Sigmoid colon (tissue), 7 donors: ENCODE results near the gene AMPD1. TPM values are rescaled to one million over a fixed set of nuclear protein-coding genes. Genes with fewer than 3 reads are reported as not detected.

ENCODE experiments used
- DNase-seq: peaks from one replicate; pipeline ENCODE4 v3.0.0-alpha.2; 2019
- H3K27ac ChIP-seq, 4 donors: fragments of 200-600 bp; sonication (generic); one replicate each; pipeline ENCODE4 v1.5.1; 2016 to 2019; ENCODE audit warnings: mild to moderate bottlenecking in 1 of 4
- H3K27me3 ChIP-seq, 3 donors: fragments of 200-600 bp; sonication (generic); one replicate each; pipeline ENCODE4 v1.5.1; 2019; ENCODE audit warnings: mild to moderate bottlenecking in 1 of 3
- H3K36me3 ChIP-seq, 4 donors: fragments of 200-600 bp; sonication (generic); one replicate each; pipeline ENCODE4 v1.5.1; 2016 to 2019
- H3K4me1 ChIP-seq, 4 donors: fragments of 200-600 bp; sonication (generic); one replicate each; pipeline ENCODE4 v1.5.1; 2017 to 2019
- H3K4me3 ChIP-seq, 4 donors: fragments of 200-600 bp; sonication (generic); one replicate each; pipeline ENCODE4 v1.5.1; 2017 to 2019; ENCODE audit warnings: mild to moderate bottlenecking in 2 of 4, moderate library complexity in 1 of 4
- H3K9me3 ChIP-seq, 4 donors: fragments of 200-600 bp in 3 of 4; sonication (generic) in 3 of 4; one replicate each; pipeline versions ENCODE4 v1.5.1 to v1.6.1; 2013 to 2019
- CTCF ChIP-seq, 4 experiments: fragments of 450-650 bp in 3 of 4; fragments of 200-600 bp in 1 of 4; IDR thresholded peaks; one replicate each; pipeline ENCODE4 v1.5.1; 2016 to 2019; ENCODE audit warnings: antibody characterized with exemption in 4 of 4, mild to moderate bottlenecking in 3 of 4, moderate library complexity in 2 of 4
- EP300 ChIP-seq, 4 donors: sonication (generic); formaldehyde crosslinking; IDR thresholded peaks; one replicate each; pipeline ENCODE4 v1.6.1; 2017; ENCODE audit warnings: antibody characterized with exemption in 4 of 4
- POLR2A ChIP-seq, 2 donors: fragments of 450-650 bp; IDR thresholded peaks; one replicate each; pipeline ENCODE4 v1.6.1; 2016; ENCODE audit warnings: antibody characterized with exemption in 2 of 2, mild to moderate bottlenecking in 2 of 2, moderate library complexity in 2 of 2
- POLR2AphosphoS5 ChIP-seq, 4 donors: sonication (generic); formaldehyde crosslinking; IDR thresholded peaks; one replicate each; pipeline ENCODE4 v1.6.1; 2017; ENCODE audit warnings: antibody characterized with exemption in 4 of 4
- WGBS, 2 donors: extraction: QIAGEN DNeasy Blood & Tissue Kit; methylation state at CpG; one replicate each; pipeline ENCODE4 v1.1.7; 2013; 5-methylcytosine and 5-hydroxymethylcytosine counted together
- intact Hi-C: fragments of 100-400 bp; cut with DNase I; formaldehyde crosslinking; loops from one replicate; pipeline ENCODE4 v1.15.1; 2023
- polyA plus RNA-seq, 3 donors: library from polyadenylated mRNA; stranded (reverse); fragments of 200-250 nt; gene quantifications; one replicate each; pipeline ENCODE4 v1.2.3, GENCODE V29; 2013
- total RNA-seq, 4 donors: library from RNA; depleted of rRNA; stranded (reverse); fragments of >200 nt; gene quantifications; one replicate each; pipeline ENCODE4 v1.1.0, GENCODE V29; 2016
- donor health status: healthy with polysubstance abuse.
- donor health status: Bipolar disorder and iron deficiency.
- donor health status: healthy.

The AMPD1 gene
- total and polyA plus RNA-seq, 7 donors = 0.92 TPM; not detected in 6

- Histone ChIP-seq H3K27ac (no peak overlapping the region), H3K27me3 (no peaks in the 10 kb centered on the region), H3K4me3 (no peak overlapping the region), H3K36me3 (peaks cover 2 to 26% (median 10%) of the 10 kb centered on the region in 4 donors), H3K9me3 (no peaks in the 10 kb centered on the region), H3K4me1 (no peaks in the 10 kb centered on the region)
- 89 to 92% methylated on average over 5 of the region's 5 CpGs for WGBS, 2 donors
- intact Hi-C loops = no loop called here
- no peak for DNase-seq
- TF ChIP-seq POLR2AphosphoS5 (IDR thresholded peaks at IDR 0.05) (no peak), CTCF (IDR thresholded peaks at IDR 0.05) (no peak), EP300 (IDR thresholded peaks at IDR 0.05) (no peak), POLR2A (IDR thresholded peaks at IDR 0.05) (no peak)
These were observed 7.4 kb upstream of the AMPD1 start for GRCh38 chr1:114702737-114703136.

GRCh38 chr1:114701931-114702330 is 6.6 kb upstream of the AMPD1 start:
- no peak overlapping the region for H3K27ac ChIP-seq
- TF ChIP-seq POLR2AphosphoS5 (IDR thresholded peaks at IDR 0.05) (no peak), EP300 (IDR thresholded peaks at IDR 0.05) (no peak), POLR2A (IDR thresholded peaks at IDR 0.05) (no peak), CTCF (IDR thresholded peaks at IDR 0.05) (no peak)
- H3K9me3 ChIP-seq = no peaks in the 10 kb centered on the region
- no peaks in the 10 kb centered on the region for H3K4me1 ChIP-seq
- 52 to 79% methylated on average over 2 of the region's 2 CpGs for WGBS, 2 donors
- no peak overlapping the region for H3K4me3 ChIP-seq
- H3K27me3 ChIP-seq = no peaks in the 10 kb centered on the region
- no peak for DNase-seq
- intact Hi-C loops = no loop called here
- H3K36me3 ChIP-seq = peaks cover 0 to 18% (median 3%) of the 10 kb centered on the region in 4 donors

- DNase-seq = no peak
- no peak for TF ChIP-seq EP300 (IDR thresholded peaks at IDR 0.05)
- no peak for TF ChIP-seq CTCF (IDR thresholded peaks at IDR 0.05)
- TF ChIP-seq POLR2AphosphoS5 (IDR thresholded peaks at IDR 0.05) = no peak
- no peak for TF ChIP-seq POLR2A (IDR thresholded peaks at IDR 0.05)
- Histone ChIP-seq H3K36me3 (no peaks in the 10 kb centered on the region), H3K27me3 (no peaks in the 10 kb centered on the region), H3K4me1 (no peaks in the 10 kb centered on the region), H3K27ac (no peak overlapping the region), H3K4me3 (no peak overlapping the region), H3K9me3 (no peaks in the 10 kb centered on the region)
- intact Hi-C loops = no loop called here
- 52 to 76% methylated on average over 4 of the region's 4 CpGs for WGBS, 2 donors
These were observed 4.8 kb upstream of the AMPD1 start for GRCh38 chr1:114700036-114700600.

GRCh38 chr1:114696810-114697209 is 1.5 kb upstream of the AMPD1 start:
- intact Hi-C loops = no loop called here
- no peak for TF ChIP-seq POLR2A (IDR thresholded peaks at IDR 0.05)
- TF ChIP-seq CTCF (IDR thresholded peaks at IDR 0.05) = no peak
- TF ChIP-seq POLR2AphosphoS5 (IDR thresholded peaks at IDR 0.05) = no peak
- no peak for TF ChIP-seq EP300 (IDR thresholded peaks at IDR 0.05)

More at GRCh38 chr1:114696810-114697209, 1.5 kb upstream of the AMPD1 start:
- Histone ChIP-seq H3K27ac (no peak overlapping the region), H3K36me3 (no peaks in the 10 kb centered on the region), H3K4me3 (no peak overlapping the region), H3K9me3 (no peaks in the 10 kb centered on the region), H3K4me1 (no peaks in the 10 kb centered on the region), H3K27me3 (no peaks in the 10 kb centered on the region)
- no peak for DNase-seq
